ENCODE data around the gene RIPOR3. TPM values are rescaled to one million over a fixed set of nuclear protein-coding genes. Genes with fewer than 3 reads are reported as not detected.

RIPOR3 gene
- polyA plus RNA-seq, 2 of the 4 experiments (the other 2 are of a cell fraction), result 0.03 to 0.06 TPM

GRCh38 chr20:50551288-50551687 is 140.1 kb downstream of the RIPOR3 start:
- Histone ChIP-seq H3K4me3 (no peak overlapping the region), H3K4me1 (no peaks in the 10 kb centered on the region), H3K4me2 (no peak overlapping the region), H3K27ac (no peak overlapping the region), H3K9me3 (no peaks in the 10 kb centered on the region)
- POLR2A ChIA-PET, result no interaction called here
- ATAC-seq (no peak), FAIRE-seq (no peak), DNase-seq (ENCODE audit: low read depth in 1 of 2, low spot score in 1 of 2) (no peak)
- no peak for TF ChIP-seq REST (IDR thresholded peaks at IDR 0.05)
- TF ChIP-seq POLR2AphosphoS2 (conservative IDR thresholded peaks at IDR 0.05; ENCODE audit: low read length), result no peak
- no peak for TF ChIP-seq SMC3 (IDR thresholded peaks at IDR 0.05)
- TF ChIP-seq CHD2 (IDR thresholded peaks at IDR 0.05; ENCODE audit: low read length, partially characterized antibody), result no peak
- TF ChIP-seq NR3C1 (IDR thresholded peaks at IDR 0.05), result no peak
- no peak for TF ChIP-seq CBX2 (IDR thresholded peaks at IDR 0.05; ENCODE audit: borderline replicate concordance, low read depth)
- TF ChIP-seq ZC3H11A (IDR thresholded peaks at IDR 0.05), result no peak
- CTCF ChIA-PET, result interaction anchor here (0.9 to 1.8 kb wide), 8 partner anchors 9 to 237 kb away, joined by 3 to 6 read pairs (median 4); no protein-coding TSS in a partner anchor
- WGBS (ENCODE audit: missing lambda C conversion rate), result 96% methylated on average over 4 of the region's 4 CpGs

GRCh38 chr20:50550531-50550930 is 140.8 kb downstream of the RIPOR3 start:
- H3K4me2 ChIP-seq, result no peak overlapping the region
- CTCF ChIA-PET, result interaction anchor here (0.6 to 1.8 kb wide), 8 partner anchors 8 to 450 kb away, joined by 3 to 6 read pairs (median 4); no protein-coding TSS in a partner anchor
- H3K4me1 ChIP-seq, result no peaks in the 10 kb centered on the region
- TF ChIP-seq HDAC2 (IDR thresholded peaks at IDR 0.05) (no peak), ESRRA (IDR thresholded peaks at IDR 0.05; ENCODE audit: borderline replicate concordance, low read length) (no peak)
- 83% methylated on average over 2 of the region's 2 CpGs for WGBS (ENCODE audit: missing lambda C conversion rate)
- POLR2A ChIA-PET, result no interaction called here
- ATAC-seq (no peak), DNase-seq (ENCODE audit: low read depth in 1 of 2, low spot score in 1 of 2) (no peak), FAIRE-seq (no peak)
- no peak overlapping the region for H3K4me3 ChIP-seq
- no peaks in the 10 kb centered on the region for H3K9me3 ChIP-seq
- H3K27ac ChIP-seq, result no peak overlapping the region

- ATAC-seq (no peak), FAIRE-seq (no peak), DNase-seq (ENCODE audit: low read depth in 1 of 2, low spot score in 1 of 2) (no peak)
- POLR2A ChIA-PET, result no interaction called here
- H3K9me3 ChIP-seq, result no peaks in the 10 kb centered on the region
- CTCF ChIA-PET, result interaction anchor here (0.6 to 2.7 kb wide), 12 partner anchors 8 to 370 kb away, joined by 3 to 7 read pairs (median 4); no protein-coding TSS in a partner anchor
- no peak overlapping the region for H3K4me2 ChIP-seq
- no peak overlapping the region for H3K27ac ChIP-seq
- H3K4me1 ChIP-seq, result no peaks in the 10 kb centered on the region
- TF ChIP-seq NR3C1 (IDR thresholded peaks at IDR 0.05) (no peak), RNF2 (IDR thresholded peaks at IDR 0.05; ENCODE audit: borderline replicate concordance, low read depth) (no peak), PHF8 (IDR thresholded peaks at IDR 0.05; ENCODE audit: borderline replicate concordance, low read depth) (no peak), EHF (CRISPR knock-in tag; IDR thresholded peaks at IDR 0.05) (no peak), PBX3 (IDR thresholded peaks at IDR 0.05) (no peak), SREBF2 (IDR thresholded peaks at IDR 0.05) (no peak), FOSL2 (IDR thresholded peaks at IDR 0.05) (no peak), FOSL2 (CRISPR knock-in tag; IDR thresholded peaks at IDR 0.05) (no peak), CBX8 (IDR thresholded peaks at IDR 0.05) (no peak), CHD2 (IDR thresholded peaks at IDR 0.05; ENCODE audit: low read length, partially characterized antibody) (no peak), HEYL (CRISPR knock-in tag; IDR thresholded peaks at IDR 0.05) (no peak), TP53 (CRISPR knock-in tag; IDR thresholded peaks at IDR 0.05) (no peak), REST (IDR thresholded peaks at IDR 0.05) (no peak), SMC3 (IDR thresholded peaks at IDR 0.05) (no peak), CEBPB (IDR thresholded peaks at IDR 0.05) (no peak), POLR2AphosphoS2 (conservative IDR thresholded peaks at IDR 0.05; ENCODE audit: low read length) (no peak)
- H3K4me3 ChIP-seq, result no peak overlapping the region
- WGBS (ENCODE audit: missing lambda C conversion rate), result 88% methylated on average over 5 of the region's 5 CpGs
Measured at GRCh38 chr20:50548396-50548795, 142.9 kb downstream of the RIPOR3 start.
